Gastroesophageal sphincter (tissue), 3 donors: ENCODE results near the gene KIRREL3.

Source experiments
- CTCF ChIP-seq, 4 experiments: fragments of 200-600 bp in 2 of 4; fragments of 450-650 bp in 2 of 4; sonication (generic) in 1 of 4; IDR thresholded peaks; one replicate each; pipeline ENCODE4 v1.5.1; 2017 to 2019; ENCODE audit warnings: antibody characterized with exemption in 4 of 4, mild to moderate bottlenecking in 2 of 4, moderate library complexity in 2 of 4
- POLR2A ChIP-seq, 2 donors: fragments of 450-650 bp; IDR thresholded peaks; one replicate each; pipeline ENCODE4 v1.6.1; 2017; ENCODE audit warnings: antibody characterized with exemption in 2 of 2, mild to moderate bottlenecking in 2 of 2, moderate library complexity in 1 of 2
- POLR2AphosphoS5 ChIP-seq: sonication (generic); formaldehyde crosslinking; IDR thresholded peaks from one replicate; pipeline ENCODE4 v1.6.1; 2017; ENCODE audit warnings: antibody characterized with exemption

- peak in 2 of 4 experiments; percentile 6 to 39 for TF ChIP-seq CTCF (IDR thresholded peaks at IDR 0.05)
- TF ChIP-seq POLR2AphosphoS5 = no peak
- TF ChIP-seq POLR2A (IDR thresholded peaks at IDR 0.05) = no peak
Observed at GRCh38 chr11:126969865-126970479, 30.6 kb downstream of the KIRREL3 start.
